Sigmoid colon (tissue), 4 donors: ENCODE measurements around the gene RHEX.

Source experiments
- POLR2A ChIP-seq, 2 donors: fragments of 450-650 bp; IDR thresholded peaks; one replicate each; pipeline ENCODE4 v1.6.1; 2016; ENCODE audit warnings: antibody characterized with exemption in 2 of 2, mild to moderate bottlenecking in 2 of 2, moderate library complexity in 2 of 2
- POLR2AphosphoS5 ChIP-seq, 4 donors: sonication (generic); formaldehyde crosslinking; IDR thresholded peaks; one replicate each; pipeline ENCODE4 v1.6.1; 2017; ENCODE audit warnings: antibody characterized with exemption in 4 of 4
- TF ChIP-seq, protein P1 (sequence below), 4 experiments: fragments of 450-650 bp in 3 of 4; fragments of 200-600 bp in 1 of 4; IDR thresholded peaks; one replicate each; pipeline ENCODE4 v1.5.1; 2016 to 2019; ENCODE audit warnings: antibody characterized with exemption in 4 of 4, mild to moderate bottlenecking in 3 of 4, moderate library complexity in 2 of 4

DNA sequence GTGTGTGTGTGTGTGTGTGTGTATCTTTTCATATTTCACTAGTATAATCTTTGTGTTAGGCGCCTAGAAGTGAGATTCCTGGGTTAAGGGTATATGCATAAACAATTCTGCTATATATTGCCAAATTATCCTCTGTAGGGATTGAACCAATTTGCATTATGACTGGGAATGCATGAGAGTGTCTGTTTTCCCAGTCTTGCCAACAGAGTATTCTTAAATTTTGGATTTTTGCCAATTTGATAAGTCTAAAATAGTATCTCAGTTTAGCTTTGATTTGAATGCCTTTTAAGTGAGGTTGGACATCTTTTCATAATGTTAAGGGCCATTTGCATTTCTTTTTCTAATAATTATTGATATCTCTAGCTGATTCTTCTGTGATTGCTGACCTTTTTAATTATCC lies 72.4 kb downstream of the RHEX start:
- TF ChIP-seq, protein P1, sequence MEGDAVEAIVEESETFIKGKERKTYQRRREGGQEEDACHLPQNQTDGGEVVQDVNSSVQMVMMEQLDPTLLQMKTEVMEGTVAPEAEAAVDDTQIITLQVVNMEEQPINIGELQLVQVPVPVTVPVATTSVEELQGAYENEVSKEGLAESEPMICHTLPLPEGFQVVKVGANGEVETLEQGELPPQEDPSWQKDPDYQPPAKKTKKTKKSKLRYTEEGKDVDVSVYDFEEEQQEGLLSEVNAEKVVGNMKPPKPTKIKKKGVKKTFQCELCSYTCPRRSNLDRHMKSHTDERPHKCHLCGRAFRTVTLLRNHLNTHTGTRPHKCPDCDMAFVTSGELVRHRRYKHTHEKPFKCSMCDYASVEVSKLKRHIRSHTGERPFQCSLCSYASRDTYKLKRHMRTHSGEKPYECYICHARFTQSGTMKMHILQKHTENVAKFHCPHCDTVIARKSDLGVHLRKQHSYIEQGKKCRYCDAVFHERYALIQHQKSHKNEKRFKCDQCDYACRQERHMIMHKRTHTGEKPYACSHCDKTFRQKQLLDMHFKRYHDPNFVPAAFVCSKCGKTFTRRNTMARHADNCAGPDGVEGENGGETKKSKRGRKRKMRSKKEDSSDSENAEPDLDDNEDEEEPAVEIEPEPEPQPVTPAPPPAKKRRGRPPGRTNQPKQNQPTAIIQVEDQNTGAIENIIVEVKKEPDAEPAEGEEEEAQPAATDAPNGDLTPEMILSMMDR (IDR thresholded peaks at IDR 0.05): no peak
- TF ChIP-seq POLR2A (IDR thresholded peaks at IDR 0.05) (no peak), POLR2AphosphoS5 (IDR thresholded peaks at IDR 0.05) (no peak)
